ENCODE data around the gene LDB2. TPM values are rescaled to one million over a fixed set of nuclear protein-coding genes. Genes with fewer than 3 reads are reported as not detected.

LDB2 gene
- total RNA-seq, 4 donors from 2014 or later, result 48.8 to 298 (median 152) TPM

DNA sequence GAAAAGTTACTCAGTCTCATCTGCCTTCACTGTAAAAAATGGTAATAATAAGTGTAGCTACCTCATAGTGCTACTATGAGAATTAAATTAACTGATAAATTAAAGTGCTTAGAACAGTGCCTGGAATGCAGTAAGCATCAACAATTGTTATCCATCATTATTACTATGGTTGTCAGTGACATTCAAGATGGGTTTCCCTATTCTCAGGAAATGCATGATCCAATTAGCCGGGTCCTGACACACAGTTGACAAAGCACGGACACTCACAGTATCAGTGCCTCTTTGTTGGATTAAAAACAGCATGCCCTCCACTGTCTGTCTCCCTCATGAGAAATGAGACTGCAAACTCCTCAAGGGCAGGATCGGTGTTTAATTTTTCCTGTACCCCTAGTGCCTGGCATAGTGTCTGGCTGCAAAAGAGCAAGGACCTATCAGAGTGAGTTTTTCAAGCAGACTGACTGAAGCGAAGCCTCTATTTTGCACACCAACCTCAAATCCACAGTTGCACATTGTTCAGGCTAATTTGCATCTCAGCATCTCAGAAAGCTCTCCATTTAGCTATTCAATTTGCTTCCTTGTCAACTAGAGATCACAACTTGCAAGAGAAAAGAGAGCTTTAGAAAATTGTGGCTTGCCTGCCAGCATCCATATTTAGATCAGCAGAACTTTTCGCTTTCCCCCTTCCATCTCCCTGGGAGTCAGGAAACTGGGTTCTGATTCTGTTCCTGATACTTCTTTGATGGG lies 122.9 kb downstream of the LDB2 start:
- Histone ChIP-seq H3K4me3 (no peak overlapping the region), H3K4me1 (peaks cover 0 to 4% of the 10 kb centered on the region in 2 donors), H3K36me3 (no peaks in the 10 kb centered on the region), H3K27ac (no peak overlapping the region), H3K9me3 (no peaks in the 10 kb centered on the region), H3K27me3 (no peaks in the 10 kb centered on the region)
- no peak for DNase-seq
- no peak for TF ChIP-seq CTCF (IDR thresholded peaks at IDR 0.05)
- TF ChIP-seq POLR2A (IDR thresholded peaks at IDR 0.05), result no peak
- intact Hi-C loops (cut with DNase I; ENCODE audit: low total_unique reads), result no loop called here

DNA sequence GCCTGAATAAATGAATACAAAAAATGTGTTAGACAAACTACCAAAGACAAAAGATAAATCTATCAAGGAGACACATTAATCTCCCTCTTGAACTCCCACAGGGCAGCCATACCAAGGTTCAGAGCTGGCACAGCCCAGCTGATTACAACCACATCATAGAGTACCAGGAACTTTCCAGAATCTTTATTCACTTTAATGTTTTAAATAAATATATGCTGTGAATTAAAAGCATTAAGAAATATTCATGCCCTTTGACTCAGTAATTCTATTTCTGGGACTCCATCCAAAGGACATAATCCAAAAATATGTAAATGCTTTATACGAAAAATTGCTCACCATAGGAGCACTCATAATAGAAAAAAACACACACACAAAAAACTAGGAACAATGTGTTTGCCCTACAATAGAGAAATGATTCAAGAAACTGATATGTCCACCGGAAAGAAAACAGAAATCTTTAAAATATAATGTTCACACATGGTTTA lies 126.0 kb downstream of the LDB2 start:
- peak overlapping the region in 1 of 2 donors; percentile 33 for H3K27ac ChIP-seq
- no peak for DNase-seq

GRCh38 chr4:16770710-16771285 lies 127.6 kb downstream of the LDB2 start:
- DNase-seq, result no peak
- H3K27me3 ChIP-seq, result no peaks in the 10 kb centered on the region
- intact Hi-C loops (cut with DNase I; ENCODE audit: low total_unique reads), result no loop called here
- H3K9me3 ChIP-seq, result no peaks in the 10 kb centered on the region
- no peaks in the 10 kb centered on the region for H3K4me1 ChIP-seq
- H3K27ac ChIP-seq, result no peak overlapping the region
- no peak overlapping the region for H3K4me3 ChIP-seq
- H3K36me3 ChIP-seq, result no peaks in the 10 kb centered on the region
- no peak for TF ChIP-seq POLR2A (IDR thresholded peaks at IDR 0.05)
- TF ChIP-seq CTCF (IDR thresholded peaks at IDR 0.05), result no peak

More for the DNA sequence above, 126.0 kb downstream of the LDB2 start:
- H3K36me3 ChIP-seq, result no peaks in the 10 kb centered on the region
- no peaks in the 10 kb centered on the region for H3K4me1 ChIP-seq
- H3K27me3 ChIP-seq, result no peaks in the 10 kb centered on the region
- intact Hi-C loops (cut with DNase I; ENCODE audit: low total_unique reads), result no loop called here
- no peak for TF ChIP-seq CTCF (IDR thresholded peaks at IDR 0.05)
- no peak for TF ChIP-seq POLR2A (IDR thresholded peaks at IDR 0.05)
- no peaks in the 10 kb centered on the region for H3K9me3 ChIP-seq
- H3K4me3 ChIP-seq, result no peak overlapping the region

DNA sequence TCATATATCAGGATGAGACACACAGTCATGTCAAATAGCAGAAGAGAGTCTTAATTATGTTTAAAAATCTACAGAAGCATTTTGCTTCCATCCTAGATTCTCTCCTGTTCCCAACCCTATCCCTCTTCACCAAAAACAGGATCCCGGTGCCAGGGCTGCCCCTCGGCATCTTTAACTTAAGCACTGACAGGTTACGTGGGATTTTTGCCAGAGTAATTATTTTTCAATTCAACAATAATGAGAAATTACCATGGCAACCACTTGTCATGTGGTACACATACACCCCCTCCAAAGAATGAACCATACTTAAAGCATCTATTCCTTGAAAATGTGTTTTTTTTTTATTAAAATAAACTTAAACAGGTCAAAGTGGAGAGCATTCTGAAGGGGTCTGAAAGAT lies 130.6 kb downstream of the LDB2 start:
- Histone ChIP-seq H3K27ac (no peak overlapping the region), H3K4me1 (no peaks in the 10 kb centered on the region), H3K36me3 (no peaks in the 10 kb centered on the region), H3K9me3 (no peaks in the 10 kb centered on the region), H3K27me3 (no peaks in the 10 kb centered on the region), H3K4me3 (no peak overlapping the region)
- intact Hi-C loops (cut with DNase I; ENCODE audit: low total_unique reads), result loop anchor here (10.0 kb wide), 1 partner anchor 127 kb away; the partner anchor contains the start of gene LDB2
- TF ChIP-seq POLR2A (IDR thresholded peaks at IDR 0.05) (no peak), CTCF (IDR thresholded peaks at IDR 0.05) (no peak)
- DNase-seq, result no peak

DNA sequence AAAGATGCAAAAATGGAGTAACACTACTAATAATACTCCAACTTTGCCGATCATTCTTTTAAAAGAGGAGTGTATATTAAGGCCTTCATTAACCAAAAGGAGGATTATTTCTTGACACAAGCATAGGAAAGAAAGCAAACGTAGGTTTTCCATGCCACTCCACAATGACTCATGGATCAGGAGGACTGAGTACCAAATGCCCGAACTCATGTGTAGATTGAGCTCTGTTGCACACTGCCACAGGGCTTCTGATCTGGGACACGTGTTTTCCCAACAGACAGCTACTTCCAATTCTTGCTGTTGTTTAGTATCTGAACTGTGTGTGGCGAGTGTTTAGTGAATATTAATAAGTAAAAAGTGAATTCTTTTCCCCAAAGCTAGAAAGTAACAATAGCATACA lies 131.2 kb downstream of the LDB2 start:
- intact Hi-C loops (cut with DNase I; ENCODE audit: low total_unique reads), result loop anchor here (10.0 kb wide), 1 partner anchor 128 kb away; the partner anchor contains the start of gene LDB2
- DNase-seq, result no peak
- Histone ChIP-seq H3K27ac (no peak overlapping the region), H3K27me3 (no peaks in the 10 kb centered on the region), H3K9me3 (no peaks in the 10 kb centered on the region), H3K36me3 (no peaks in the 10 kb centered on the region), H3K4me1 (no peaks in the 10 kb centered on the region), H3K4me3 (no peak overlapping the region)
- no peak for TF ChIP-seq CTCF (IDR thresholded peaks at IDR 0.05)
- no peak for TF ChIP-seq POLR2A (IDR thresholded peaks at IDR 0.05)

Data from uterus (tissue), 4 donors.